ENCODE results near the gene HELZ.

Gene HELZ

GRCh38 chr17:67056746-67057490 is 188.1 kb downstream of the HELZ start:
- no peak for TF ChIP-seq CTCF (IDR thresholded peaks at IDR 0.05)

GRCh38 chr17:67055811-67056745 is 188.9 kb downstream of the HELZ start:
- no peak for TF ChIP-seq CTCF (IDR thresholded peaks at IDR 0.05)

- TF ChIP-seq CTCF (IDR thresholded peaks at IDR 0.05) = no peak
Observed at GRCh38 chr17:67055041-67055443, 190.0 kb downstream of the HELZ start.

GRCh38 chr17:67054608-67055007 is 190.4 kb downstream of the HELZ start:
- no peak for TF ChIP-seq CTCF (IDR thresholded peaks at IDR 0.05)

- TF ChIP-seq CTCF (IDR thresholded peaks at IDR 0.05) = no peak
Observed at GRCh38 chr17:67054011-67054591, 190.9 kb downstream of the HELZ start.

GRCh38 chr17:67053438-67054000 is 191.5 kb downstream of the HELZ start:
- no peak for TF ChIP-seq CTCF (IDR thresholded peaks at IDR 0.05)

GRCh38 chr17:67052720-67053437 is 192.1 kb downstream of the HELZ start:
- TF ChIP-seq CTCF (IDR thresholded peaks at IDR 0.05) = no peak
